GOT3 (cell line): Measurements from ENCODE around the gene ASB1.

Source experiments
- DNase-seq: peaks from one replicate; lab custom pipeline; 2025; ENCODE audit warnings: mixed read lengths; lab: John Stamatoyannopoulos, UW

Gene ASB1

DNA sequence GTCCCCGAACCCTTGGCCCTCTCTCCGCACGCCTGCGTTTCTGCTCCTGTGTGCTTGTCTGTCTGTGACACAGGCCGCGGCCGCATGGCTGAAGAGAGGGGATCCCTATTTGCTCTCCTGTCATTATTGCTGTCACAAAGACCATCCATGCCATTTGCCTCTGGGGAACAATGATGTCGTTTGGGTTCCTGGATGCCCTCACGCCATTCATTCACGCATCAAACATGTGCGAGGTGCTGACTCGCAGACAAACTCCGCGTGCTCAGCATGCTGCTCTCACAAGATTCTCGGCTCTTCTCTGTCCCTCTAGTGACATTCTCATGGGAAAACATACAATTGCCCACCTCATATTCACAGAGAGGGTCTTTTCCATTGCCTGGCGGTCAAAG is 67.8 kb downstream of the ASB1 start:
- DNase-seq = no peak

DNA sequence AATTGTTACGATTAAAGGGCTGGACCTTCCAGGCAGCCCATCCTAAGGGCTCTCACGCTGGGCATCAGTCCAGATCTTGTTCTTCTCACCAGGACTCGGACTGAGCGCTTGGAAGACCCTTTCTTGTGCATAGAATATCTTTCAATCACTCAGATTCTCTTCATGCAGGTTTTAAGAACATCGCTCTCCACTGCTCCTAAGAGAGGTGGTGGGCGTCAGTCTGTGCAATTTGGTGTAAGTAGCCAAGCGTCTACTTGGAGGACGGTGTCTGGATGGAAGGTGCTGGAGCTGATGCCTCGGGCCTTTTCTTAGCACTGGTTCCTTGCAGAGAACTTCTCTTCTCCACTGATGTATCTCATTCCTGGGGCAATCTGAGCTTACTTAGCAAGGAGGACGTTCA is 68.7 kb downstream of the ASB1 start:
- no peak for DNase-seq

DNA sequence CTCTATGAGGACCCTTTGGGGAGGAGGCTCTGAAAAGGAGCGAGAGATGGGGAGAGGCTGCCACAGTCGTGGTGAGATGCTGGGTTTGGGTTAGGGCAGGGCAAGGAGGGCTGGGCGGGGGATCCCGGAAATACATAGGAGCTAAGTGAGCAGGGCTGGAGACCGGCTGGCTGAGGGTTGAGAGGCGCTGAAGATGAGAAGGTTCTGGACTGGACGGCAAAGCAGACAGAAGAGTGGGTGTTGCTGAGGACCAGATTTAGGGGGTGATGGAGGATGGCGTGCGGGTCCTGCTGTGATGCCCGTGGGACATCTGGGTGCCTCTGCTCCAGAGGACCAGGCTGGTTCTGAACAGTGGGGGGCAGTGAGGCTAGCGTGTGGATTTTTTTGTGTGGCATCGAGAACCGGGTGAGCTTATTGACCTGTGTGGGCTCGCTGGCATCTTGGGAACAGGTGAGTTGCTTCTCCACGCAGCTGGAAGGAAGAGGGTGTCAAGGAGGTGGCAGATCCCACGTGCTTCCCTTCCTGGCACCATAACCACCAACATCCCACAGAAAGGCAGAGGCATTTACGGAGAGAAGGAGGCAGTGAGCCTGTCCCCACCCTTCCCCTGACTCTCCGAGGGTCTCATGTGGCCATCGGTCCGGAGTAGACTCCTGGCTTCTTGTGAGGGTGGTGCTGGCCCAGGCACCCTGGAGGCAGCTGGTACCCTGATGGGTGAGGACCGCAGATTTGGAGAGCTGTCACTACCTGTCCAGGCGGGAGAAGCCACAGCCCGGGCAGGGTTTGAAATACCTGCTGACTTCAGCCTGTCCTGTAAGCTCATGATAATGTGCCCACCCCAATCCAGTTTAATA is 70.3 kb downstream of the ASB1 start:
- no peak for DNase-seq

DNA sequence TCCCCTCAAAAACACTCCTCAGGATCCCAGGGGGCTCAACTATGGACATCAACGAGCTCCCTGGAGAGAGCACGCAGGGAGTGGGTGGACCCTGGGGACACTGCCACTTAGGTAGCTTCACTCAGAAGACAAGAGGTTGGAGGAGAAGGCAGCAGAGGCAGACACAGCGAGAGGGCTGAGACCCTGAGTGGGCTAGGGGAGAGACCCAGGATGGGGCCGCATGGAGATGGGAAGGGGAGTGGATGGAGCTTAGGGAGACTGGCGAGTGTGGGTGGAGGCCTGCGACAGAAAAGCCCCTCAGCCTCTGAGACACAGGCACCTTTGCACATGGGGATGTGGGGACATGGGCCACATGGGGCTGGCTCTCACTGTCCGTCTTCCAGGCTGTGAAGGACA is 70.9 kb downstream of the ASB1 start:
- DNase-seq = no peak

DNA sequence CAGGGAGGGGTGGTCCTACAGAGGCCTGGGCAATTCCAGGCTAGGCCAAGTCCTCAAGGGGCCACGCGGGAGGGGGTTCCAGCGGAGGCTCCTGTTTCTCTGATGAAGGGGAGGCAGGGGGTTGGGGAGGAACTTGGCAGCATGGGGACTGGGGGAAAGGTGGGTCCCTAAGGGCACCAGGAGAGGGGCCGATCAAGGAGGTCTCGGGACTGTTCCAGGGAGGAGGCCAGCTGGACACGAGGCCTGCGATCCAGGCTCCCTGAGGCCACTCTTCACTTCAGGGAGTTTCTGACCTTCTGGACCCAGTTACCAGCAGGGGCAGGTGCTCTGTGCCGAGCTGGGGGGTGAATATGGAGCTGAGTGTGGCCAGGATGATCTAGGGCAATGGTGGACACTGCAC is 71.5 kb downstream of the ASB1 start:
- DNase-seq = no peak

DNA sequence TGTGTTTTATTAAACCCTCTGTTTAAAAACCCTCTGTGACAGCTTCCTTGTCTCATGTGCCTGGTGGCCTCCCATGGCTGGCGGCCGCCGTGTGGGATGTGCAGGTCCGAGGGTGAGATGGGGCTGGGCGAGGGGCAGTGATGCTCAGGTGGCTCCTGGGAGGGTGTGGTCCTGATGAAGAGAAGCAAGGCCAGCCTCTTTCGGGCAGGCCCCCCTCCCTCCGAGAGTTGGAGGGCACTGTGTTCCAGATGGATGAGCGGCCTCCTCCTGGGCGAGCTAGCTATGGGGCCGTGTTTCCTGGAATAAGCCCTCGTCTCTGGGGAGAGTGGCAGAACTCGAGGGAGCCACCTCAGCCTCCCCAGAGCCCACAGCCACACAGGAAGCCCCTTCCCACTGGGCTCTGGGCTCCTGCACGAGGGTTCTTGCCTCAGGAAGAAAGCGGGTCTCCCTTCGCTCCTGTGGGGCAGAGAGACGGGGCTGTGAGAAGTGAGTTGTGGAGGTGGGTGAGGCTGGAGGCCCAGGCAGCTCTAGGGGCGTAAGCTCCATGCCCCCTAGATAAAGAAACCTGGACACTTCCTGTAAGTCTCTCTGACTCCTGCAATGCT is 72.1 kb downstream of the ASB1 start:
- DNase-seq = no peak

DNA sequence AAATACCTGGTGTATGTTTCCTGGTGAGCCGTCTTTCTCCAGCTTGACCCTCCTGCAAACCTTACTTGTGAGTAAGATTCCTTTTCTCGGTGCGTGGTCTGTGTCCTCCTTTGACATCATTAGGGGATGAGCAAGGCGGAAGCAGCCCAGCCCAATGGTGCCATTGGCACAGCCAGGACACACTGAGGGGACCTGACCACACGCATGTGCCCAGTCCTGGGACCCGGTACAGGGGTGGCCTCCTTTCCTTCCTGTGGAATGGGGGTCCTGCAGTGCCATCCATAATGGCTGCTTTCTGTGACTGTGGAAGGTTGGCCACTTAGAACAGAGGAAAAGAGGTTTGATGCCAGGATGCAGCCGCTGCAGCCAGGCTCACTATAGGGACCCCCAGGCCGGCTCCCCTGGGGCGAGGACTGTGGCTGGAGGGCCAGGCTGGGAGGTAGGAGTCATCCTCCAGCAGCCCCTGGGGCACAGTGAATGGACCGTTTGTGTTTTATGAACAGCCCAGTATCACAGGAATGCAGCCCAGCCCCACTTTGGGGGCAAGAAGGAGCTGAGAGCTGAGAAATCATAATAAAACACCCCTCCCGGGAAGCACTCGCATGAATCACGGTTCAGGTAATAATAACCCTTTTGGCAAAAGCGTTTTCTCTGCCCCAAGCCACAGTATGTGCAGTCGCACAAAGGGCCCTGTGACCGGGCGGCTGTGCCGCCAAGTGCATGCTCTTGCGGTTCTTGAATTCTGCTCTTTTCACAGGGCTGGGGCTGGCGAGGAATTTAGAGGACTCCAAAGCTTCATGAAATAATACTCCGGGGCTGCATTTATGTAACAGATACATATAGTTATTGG is 73.2 kb downstream of the ASB1 start:
- no peak for DNase-seq

DNA sequence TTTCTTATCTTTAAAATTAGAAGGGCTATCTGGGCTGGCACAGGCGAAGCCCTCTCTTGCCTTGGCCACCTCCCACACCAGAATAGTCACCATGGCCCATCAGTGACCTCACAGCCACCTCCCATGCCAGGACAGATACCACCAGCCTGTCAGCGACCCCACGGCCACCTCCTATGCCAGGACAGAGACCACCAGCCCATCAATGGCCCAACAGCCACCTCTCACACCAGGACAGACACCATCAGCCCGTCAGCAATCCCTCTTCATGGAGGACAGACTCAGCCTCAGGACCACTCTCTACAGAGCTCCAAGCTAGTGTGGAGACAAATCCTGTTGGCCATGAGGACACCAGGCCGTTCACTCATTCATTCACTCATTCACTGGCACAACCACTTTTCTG is 74.6 kb downstream of the ASB1 start:
- DNase-seq = no peak
